HG03354 (cell line): Measurements from ENCODE around the gene C10orf143.

Source experiments
- ATAC-seq: cut with Tn5 transposase; IDR thresholded peaks from one replicate; pipeline ENCODE4 v1.9.1; 2021; ENCODE audit warnings: mild to moderate bottlenecking; ENCODE audit not compliant: unreplicated experiment, poor library complexity, severe bottlenecking

Gene C10orf143

GRCh38 chr10:130018730-130019185 is 91.9 kb downstream of the C10orf143 start:
- no peak for ATAC-seq

DNA sequence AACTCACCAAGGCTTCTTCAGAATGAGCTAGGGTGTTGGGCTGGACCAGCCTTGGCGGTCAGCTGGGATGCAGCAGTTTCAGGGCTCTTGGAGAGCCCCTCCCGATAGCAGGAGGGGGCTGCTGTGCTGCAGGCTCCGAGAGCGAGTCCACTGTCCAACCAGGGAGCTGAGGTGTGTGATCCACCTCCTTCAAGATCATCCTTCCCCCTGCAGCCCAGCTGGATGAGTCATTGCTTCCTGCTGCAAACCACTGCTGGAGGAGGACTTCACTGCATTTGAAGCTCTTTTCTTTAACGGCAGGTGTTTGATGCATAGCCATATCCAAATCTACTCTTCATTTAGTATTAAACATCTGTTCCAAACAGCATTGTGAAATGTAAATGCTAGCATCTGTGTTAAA is 92.4 kb downstream of the C10orf143 start:
- no peak for ATAC-seq

DNA sequence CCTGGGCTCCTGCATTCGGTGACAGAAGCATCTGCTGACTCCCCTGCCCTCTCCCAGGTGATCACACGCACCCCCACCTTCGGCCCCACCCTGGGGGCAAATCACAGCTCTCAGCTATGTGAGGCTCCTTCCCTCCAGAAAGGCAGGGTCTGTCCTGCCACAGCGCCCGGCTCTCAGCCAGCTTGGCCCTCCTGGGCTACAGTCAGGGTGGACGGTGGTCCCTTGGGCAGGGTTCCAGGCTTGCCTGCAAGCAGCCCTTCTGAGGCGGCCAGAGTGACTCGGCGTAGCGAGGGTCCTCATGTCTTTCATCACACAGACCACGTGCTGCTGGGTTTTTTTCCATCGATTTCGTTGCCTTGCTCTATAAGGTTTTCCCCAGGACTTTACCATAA is 93.0 kb downstream of the C10orf143 start:
- no peak for ATAC-seq

GRCh38 chr10:130016993-130017630 is 93.5 kb downstream of the C10orf143 start:
- no peak for ATAC-seq

GRCh38 chr10:130016095-130016494 is 94.5 kb downstream of the C10orf143 start:
- ATAC-seq: no peak

GRCh38 chr10:130015075-130015695 is 95.4 kb downstream of the C10orf143 start:
- no peak for ATAC-seq

DNA sequence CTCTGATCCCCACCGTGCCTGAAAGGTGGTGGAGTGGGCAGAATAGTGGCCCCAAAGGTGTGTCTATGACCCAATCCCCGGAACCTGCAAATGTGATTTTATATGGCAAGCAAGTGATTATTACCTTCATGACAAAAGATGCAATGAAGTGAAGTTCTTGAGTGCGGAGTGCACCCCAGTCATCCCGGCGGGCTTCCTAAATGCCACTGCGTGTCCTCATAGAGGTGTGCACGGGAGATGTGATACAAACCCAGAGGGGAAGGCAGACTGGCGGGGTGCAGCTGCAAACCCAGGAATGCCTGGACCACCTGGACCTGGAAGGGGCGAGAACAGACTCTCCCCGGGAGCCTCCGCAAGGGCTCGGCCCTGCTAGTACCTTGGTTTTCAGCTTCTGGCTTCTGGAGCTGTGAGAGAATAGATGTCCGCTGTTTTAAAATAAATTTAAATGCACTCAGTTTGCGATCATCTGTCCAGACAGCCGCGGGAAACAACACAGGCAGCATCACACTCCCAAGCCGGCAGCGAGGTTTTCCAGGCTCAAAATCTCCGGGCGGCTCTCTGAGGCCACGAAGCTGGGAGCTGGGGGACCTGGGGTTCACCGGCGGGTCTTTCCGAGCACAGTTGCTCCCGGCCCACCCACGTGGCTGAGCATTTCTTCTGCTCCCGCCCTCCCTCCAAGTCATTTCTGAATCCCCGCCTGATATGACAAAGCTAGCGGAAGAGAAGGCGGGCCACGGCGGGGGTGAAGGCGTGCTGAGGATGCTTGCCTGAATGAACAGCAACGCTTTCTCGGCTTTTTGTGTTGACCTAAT is 96.2 kb downstream of the C10orf143 start:
- no peak for ATAC-seq
